ENCODE data around the gene CSNK1D.

CSNK1D gene

GRCh38 chr17:82258555-82258954 is 14.9 kb downstream of the CSNK1D start:
- Histone ChIP-seq H3K9me3 (ENCODE audit: insufficient read depth, low read length, severe bottlenecking) (no peaks in the 10 kb centered on the region), H3K4me2 (ENCODE audit: insufficient read depth, low read length) (no peak overlapping the region), H3K27ac (ENCODE audit: low read length) (no peak overlapping the region), H3K79me2 (ENCODE audit: insufficient read depth, low read length) (peaks cover 84% of the 10 kb centered on the region), H3K4me1 (ENCODE audit: insufficient read depth, low read length) (no peaks in the 10 kb centered on the region), H3K36me3 (ENCODE audit: insufficient read depth, low read length) (peaks cover 88% of the 10 kb centered on the region), H4K20me1 (ENCODE audit: insufficient read depth, low read length) (peaks cover 69% of the 10 kb centered on the region), H2AFZ (ENCODE audit: low read depth, low read length) (no peak overlapping the region), H3K27me3 (ENCODE audit: insufficient read depth, low read length, poor library complexity) (no peaks in the 10 kb centered on the region), H3K4me3 (ENCODE audit: low read depth in 1 of 2, low read length in 2 of 2) (no peak overlapping the region), H3K9ac (ENCODE audit: low read depth, low read length) (no peak overlapping the region)
- no peak for TF ChIP-seq EZH2 (IDR thresholded peaks at IDR 0.05; ENCODE audit: borderline replicate concordance, low read depth, low read length, severe bottlenecking)
- TF ChIP-seq, protein P1, sequence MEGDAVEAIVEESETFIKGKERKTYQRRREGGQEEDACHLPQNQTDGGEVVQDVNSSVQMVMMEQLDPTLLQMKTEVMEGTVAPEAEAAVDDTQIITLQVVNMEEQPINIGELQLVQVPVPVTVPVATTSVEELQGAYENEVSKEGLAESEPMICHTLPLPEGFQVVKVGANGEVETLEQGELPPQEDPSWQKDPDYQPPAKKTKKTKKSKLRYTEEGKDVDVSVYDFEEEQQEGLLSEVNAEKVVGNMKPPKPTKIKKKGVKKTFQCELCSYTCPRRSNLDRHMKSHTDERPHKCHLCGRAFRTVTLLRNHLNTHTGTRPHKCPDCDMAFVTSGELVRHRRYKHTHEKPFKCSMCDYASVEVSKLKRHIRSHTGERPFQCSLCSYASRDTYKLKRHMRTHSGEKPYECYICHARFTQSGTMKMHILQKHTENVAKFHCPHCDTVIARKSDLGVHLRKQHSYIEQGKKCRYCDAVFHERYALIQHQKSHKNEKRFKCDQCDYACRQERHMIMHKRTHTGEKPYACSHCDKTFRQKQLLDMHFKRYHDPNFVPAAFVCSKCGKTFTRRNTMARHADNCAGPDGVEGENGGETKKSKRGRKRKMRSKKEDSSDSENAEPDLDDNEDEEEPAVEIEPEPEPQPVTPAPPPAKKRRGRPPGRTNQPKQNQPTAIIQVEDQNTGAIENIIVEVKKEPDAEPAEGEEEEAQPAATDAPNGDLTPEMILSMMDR (IDR thresholded peaks at IDR 0.05; ENCODE audit: borderline replicate concordance, extremely low read depth, low read length, poor library complexity, severe bottlenecking), result no peak
- DNase-seq (no peak), ATAC-seq (ENCODE audit: insufficient read depth, low read depth) (no peak)

- peak; percentile 35 for DNase-seq
- TF ChIP-seq, protein P1 (IDR thresholded peaks at IDR 0.05; ENCODE audit: borderline replicate concordance, extremely low read depth, low read length, poor library complexity, severe bottlenecking), result no peak
- no peak for TF ChIP-seq EZH2 (IDR thresholded peaks at IDR 0.05; ENCODE audit: borderline replicate concordance, low read depth, low read length, severe bottlenecking)
- Histone ChIP-seq H3K4me2 (ENCODE audit: insufficient read depth, low read length) (no peak overlapping the region), H3K4me1 (ENCODE audit: insufficient read depth, low read length) (no peaks in the 10 kb centered on the region), H2AFZ (ENCODE audit: low read depth, low read length) (no peak overlapping the region), H3K79me2 (ENCODE audit: insufficient read depth, low read length) (peaks cover 84% of the 10 kb centered on the region), H3K36me3 (ENCODE audit: insufficient read depth, low read length) (peaks cover 88% of the 10 kb centered on the region), H3K4me3 (ENCODE audit: low read depth in 1 of 2, low read length in 2 of 2) (no peak overlapping the region), H4K20me1 (ENCODE audit: insufficient read depth, low read length) (peaks cover 69% of the 10 kb centered on the region), H3K9ac (ENCODE audit: low read depth, low read length) (no peak overlapping the region), H3K9me3 (ENCODE audit: insufficient read depth, low read length, severe bottlenecking) (no peaks in the 10 kb centered on the region), H3K27me3 (ENCODE audit: insufficient read depth, low read length, poor library complexity) (no peaks in the 10 kb centered on the region), H3K27ac (ENCODE audit: low read length) (no peak overlapping the region)
- peak; percentile 58; the same call in 2 of the 3 replicates for ATAC-seq (ENCODE audit: insufficient read depth, low read depth)
These were observed 16.0 kb downstream of the CSNK1D start for GRCh38 chr17:82257473-82257872.

DNA sequence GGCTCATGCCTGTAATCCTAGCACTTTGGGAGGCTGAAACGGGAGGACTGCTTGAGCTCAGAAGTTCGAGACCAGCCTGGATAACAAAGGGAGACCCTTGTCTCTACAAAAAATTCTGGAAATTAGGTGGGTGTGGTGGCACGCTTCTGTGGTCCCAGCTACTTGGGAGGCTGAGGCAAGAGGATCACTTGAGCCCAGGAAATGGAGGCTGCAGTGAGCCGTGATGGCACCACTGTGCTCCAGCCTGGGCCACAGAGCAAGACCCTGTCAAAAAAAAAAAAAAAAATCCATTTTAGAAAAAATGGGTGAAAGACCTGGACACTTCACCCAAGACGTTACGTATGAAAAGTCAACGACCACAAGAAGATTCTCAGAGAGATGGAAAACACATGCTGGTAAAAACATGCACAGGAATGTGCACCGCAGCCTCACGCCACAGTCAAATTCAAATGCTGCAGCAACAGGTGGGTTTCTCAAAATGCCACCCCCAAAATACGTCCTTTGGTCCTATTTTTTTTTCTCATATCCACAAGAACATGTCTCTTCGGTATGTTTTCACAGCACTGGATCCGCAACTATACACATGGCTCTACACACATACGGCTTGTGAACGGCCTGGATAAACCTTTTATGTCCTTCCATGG is 17.1 kb downstream of the CSNK1D start:
- peaks cover 87% of the 10 kb centered on the region for H3K36me3 ChIP-seq (ENCODE audit: insufficient read depth, low read length)
- H3K9ac ChIP-seq (ENCODE audit: low read depth, low read length), result no peak overlapping the region
- peaks cover 66% of the 10 kb centered on the region for H4K20me1 ChIP-seq (ENCODE audit: insufficient read depth, low read length)
- peaks cover 81% of the 10 kb centered on the region for H3K79me2 ChIP-seq (ENCODE audit: insufficient read depth, low read length)
- H3K4me2 ChIP-seq (ENCODE audit: insufficient read depth, low read length), result no peak overlapping the region
- H3K4me3 ChIP-seq (ENCODE audit: low read depth in 1 of 2, low read length in 2 of 2), result no peak overlapping the region
- no peak overlapping the region for H3K27ac ChIP-seq (ENCODE audit: low read length)
- no peaks in the 10 kb centered on the region for H3K4me1 ChIP-seq (ENCODE audit: insufficient read depth, low read length)
- no peaks in the 10 kb centered on the region for H3K27me3 ChIP-seq (ENCODE audit: insufficient read depth, low read length, poor library complexity)
- H2AFZ ChIP-seq (ENCODE audit: low read depth, low read length), result no peak overlapping the region
- ATAC-seq (ENCODE audit: insufficient read depth, low read depth) (no peak), DNase-seq (no peak)
- H3K9me3 ChIP-seq (ENCODE audit: insufficient read depth, low read length, severe bottlenecking), result no peaks in the 10 kb centered on the region
- TF ChIP-seq, protein P1 (IDR thresholded peaks at IDR 0.05; ENCODE audit: borderline replicate concordance, extremely low read depth, low read length, poor library complexity, severe bottlenecking), result no peak
